Liver (tissue), 9 donors: ENCODE measurements around the gene FIP1L1. TPM values are rescaled to one million over a fixed set of nuclear protein-coding genes. Genes with fewer than 3 reads are reported as not detected.

Source experiments
- DNase-seq: peaks from one replicate; pipeline ENCODE4 v3.0.0-alpha.2; 2017; ENCODE audit warnings: low spot score
- H3K27ac ChIP-seq, 2 donors: one replicate each; pipeline ENCODE4 v1.7.0; 2013; ENCODE audit warnings: inconsistent platforms in 2 of 2, low read length in 2 of 2, control low read depth in 1 of 2, low read depth in 1 of 2, mild to moderate bottlenecking in 1 of 2
- H3K27me3 ChIP-seq, 4 donors: one replicate each; pipeline versions ENCODE4 v1.6.1 to v1.7.0; 2013; ENCODE audit warnings: low read length in 3 of 4, inconsistent platforms in 1 of 4, mild to moderate bottlenecking in 1 of 4, moderate library complexity in 1 of 4; ENCODE audit not compliant: control insufficient read depth in 4 of 4, insufficient read depth in 4 of 4
- H3K36me3 ChIP-seq, 4 donors: one replicate each; pipeline versions ENCODE4 v1.6.1 to v1.7.0; 2013; ENCODE audit warnings: low read length in 3 of 4, mild to moderate bottlenecking in 3 of 4, low read depth in 1 of 4, moderate library complexity in 1 of 4; ENCODE audit not compliant: control insufficient read depth in 4 of 4, insufficient read depth in 3 of 4
- H3K4me1 ChIP-seq, 4 donors: one replicate each; pipeline versions ENCODE4 v1.6.1 to v1.7.0; 2013; ENCODE audit warnings: low read length in 3 of 4, mild to moderate bottlenecking in 3 of 4, moderate library complexity in 1 of 4; ENCODE audit not compliant: control insufficient read depth in 4 of 4, insufficient read depth in 4 of 4
- H3K4me3 ChIP-seq, 3 donors: one replicate each; pipeline versions ENCODE4 v1.6.1 to v1.7.0; 2013; ENCODE audit warnings: low read length in 3 of 3, control low read depth in 1 of 3, low read depth in 1 of 3, mild to moderate bottlenecking in 1 of 3
- H3K9ac ChIP-seq, 2 donors: one replicate each; pipeline ENCODE4 v1.7.0; 2013; ENCODE audit warnings: low read length in 2 of 2, mild to moderate bottlenecking in 2 of 2, moderate library complexity in 2 of 2, control low read depth in 1 of 2, low read depth in 1 of 2
- H3K9me3 ChIP-seq, 4 donors: one replicate each; pipeline versions ENCODE4 v1.6.1 to v1.7.0; 2013; ENCODE audit warnings: low read length in 3 of 4; ENCODE audit not compliant: control insufficient read depth in 4 of 4
- EGR1 ChIP-seq, 2 donors: IDR thresholded peaks; 2 replicates each; pipeline ENCODE4 v1.6.1; 2016 to 2018; ENCODE audit warnings: antibody characterized with exemption in 2 of 2, low read depth in 2 of 2
- FOXA1 ChIP-seq: IDR thresholded peaks from 2 replicates; pipeline ENCODE4 v1.6.1; 2016; ENCODE audit warnings: antibody characterized with exemption
- FOXA2 ChIP-seq: IDR thresholded peaks from 2 replicates; pipeline ENCODE4 v1.6.1; 2016; ENCODE audit warnings: antibody characterized with exemption
- GABPA ChIP-seq, 2 donors: IDR thresholded peaks in 1 of 2; conservative IDR thresholded peaks in 1 of 2; 2 replicates each; pipeline ENCODE4 v1.6.1; 2016; ENCODE audit warnings: antibody characterized with exemption in 2 of 2, mild to moderate bottlenecking in 1 of 2, moderate library complexity in 1 of 2
- HNF4A ChIP-seq, 2 donors: conservative IDR thresholded peaks; 2 replicates each; pipeline ENCODE4 v1.6.1; 2016; ENCODE audit warnings: antibody characterized with exemption in 2 of 2, mild to moderate bottlenecking in 2 of 2
- JUND ChIP-seq, 2 donors: IDR thresholded peaks; 2 replicates each; pipeline ENCODE4 v1.6.1; 2016; ENCODE audit warnings: antibody characterized with exemption in 2 of 2
- RXRA ChIP-seq, 2 donors: IDR thresholded peaks; 2 replicates each; pipeline ENCODE4 v1.6.1; 2017 to 2018; ENCODE audit warnings: antibody characterized with exemption in 2 of 2, mild to moderate bottlenecking in 1 of 2
- SP1 ChIP-seq: IDR thresholded peaks from 2 replicates; pipeline ENCODE4 v1.6.1; 2018; ENCODE audit warnings: antibody characterized with exemption, mild to moderate bottlenecking
- TAF1 ChIP-seq: conservative IDR thresholded peaks from 2 replicates; pipeline ENCODE4 v1.6.1; 2016; ENCODE audit warnings: antibody characterized with exemption, mild to moderate bottlenecking
- YY1 ChIP-seq: IDR thresholded peaks from 2 replicates; pipeline ENCODE4 v1.6.1; 2016; ENCODE audit warnings: antibody characterized with exemption, mild to moderate bottlenecking
- WGBS: extraction: QIAGEN DNeasy Blood & Tissue Kit; methylation state at CpG from one replicate; pipeline ENCODE4 v1.1.7; 2013; 5-methylcytosine and 5-hydroxymethylcytosine counted together
- polyA plus RNA-seq, 2 donors: library from polyadenylated mRNA; stranded (reverse) in 1 of 2; unstranded in 1 of 2; fragments of 200-250 nt in 1 of 2; fragments of >200 nt in 1 of 2; fragmentation: Nextera tagmentation in 1 of 2; extraction: Ambion mirVana in 1 of 2; gene quantifications; one replicate each; pipeline versions ENCODE4 v1.2.1 to v1.2.3, GENCODE V29; 2013 to 2015
- total RNA-seq, 2 donors: library from RNA; depleted of rRNA; stranded (reverse); fragments of >200 nt; gene quantifications; one replicate each; pipeline ENCODE4 v1.2.3, GENCODE V29; 2014
- TF ChIP-seq, protein P1 (sequence below): IDR thresholded peaks from 2 replicates; pipeline ENCODE4 v1.6.1; 2016; ENCODE audit warnings: antibody characterized with exemption
- TF ChIP-seq, protein P2 (sequence below): IDR thresholded peaks from 2 replicates; pipeline ENCODE4 v1.6.1; 2016; ENCODE audit warnings: antibody characterized with exemption, mild to moderate bottlenecking
- TF ChIP-seq, protein P3 (sequence below): IDR thresholded peaks from 2 replicates; pipeline ENCODE4 v1.6.1; 2016; ENCODE audit warnings: antibody characterized with exemption
- TF ChIP-seq, protein P4 (sequence below): fragments of 150-350 bp; IDR thresholded peaks from 2 replicates; pipeline ENCODE4 v1.5.1; 2017; ENCODE audit warnings: improper control_type of control experiment, low read depth, low read length; ENCODE audit not compliant: missing input control
- donor health status: healthy.
- donor health status: healthy.
- donor health status: healthy.
- donor health status: healthy.
- donor health status: healthy.

Gene FIP1L1
- total and polyA plus RNA-seq, 4 donors = 12.2 to 30.3 (median 18.4) TPM

DNA sequence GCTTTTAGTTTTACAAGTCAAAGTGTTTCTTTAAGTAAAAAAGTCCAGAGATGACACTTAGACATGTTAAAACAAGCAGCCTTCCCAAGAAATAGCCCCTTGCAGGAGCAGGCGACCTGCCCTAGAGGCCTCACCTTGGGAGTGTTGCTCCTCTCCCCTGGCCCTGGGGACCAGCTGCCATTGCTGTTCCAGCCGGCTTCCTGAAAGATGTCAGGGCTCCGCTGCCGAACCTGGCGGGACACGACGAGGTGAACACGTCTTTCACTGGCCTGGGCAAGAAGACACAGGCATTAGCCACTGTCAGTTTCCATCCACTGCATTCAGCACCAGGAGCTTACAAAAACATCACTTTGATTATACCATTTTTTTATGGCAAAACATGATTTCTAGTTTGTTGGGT lies 104.1 kb downstream of the FIP1L1 start:
- TF ChIP-seq YY1 (no peak), JUND (IDR thresholded peaks at IDR 0.05) (no peak), SP1 (no peak), HNF4A (conservative IDR thresholded peaks at IDR 0.05) (no peak), EGR1 (IDR thresholded peaks at IDR 0.05; ENCODE audit: low read depth in 2 of 2) (no peak), RXRA (IDR thresholded peaks at IDR 0.05) (no peak), FOXA1 (no peak), TAF1 (no peak)
- TF ChIP-seq, protein P1, sequence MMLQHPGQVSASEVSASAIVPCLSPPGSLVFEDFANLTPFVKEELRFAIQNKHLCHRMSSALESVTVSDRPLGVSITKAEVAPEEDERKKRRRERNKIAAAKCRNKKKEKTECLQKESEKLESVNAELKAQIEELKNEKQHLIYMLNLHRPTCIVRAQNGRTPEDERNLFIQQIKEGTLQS = no peak
- TF ChIP-seq, protein P2, sequence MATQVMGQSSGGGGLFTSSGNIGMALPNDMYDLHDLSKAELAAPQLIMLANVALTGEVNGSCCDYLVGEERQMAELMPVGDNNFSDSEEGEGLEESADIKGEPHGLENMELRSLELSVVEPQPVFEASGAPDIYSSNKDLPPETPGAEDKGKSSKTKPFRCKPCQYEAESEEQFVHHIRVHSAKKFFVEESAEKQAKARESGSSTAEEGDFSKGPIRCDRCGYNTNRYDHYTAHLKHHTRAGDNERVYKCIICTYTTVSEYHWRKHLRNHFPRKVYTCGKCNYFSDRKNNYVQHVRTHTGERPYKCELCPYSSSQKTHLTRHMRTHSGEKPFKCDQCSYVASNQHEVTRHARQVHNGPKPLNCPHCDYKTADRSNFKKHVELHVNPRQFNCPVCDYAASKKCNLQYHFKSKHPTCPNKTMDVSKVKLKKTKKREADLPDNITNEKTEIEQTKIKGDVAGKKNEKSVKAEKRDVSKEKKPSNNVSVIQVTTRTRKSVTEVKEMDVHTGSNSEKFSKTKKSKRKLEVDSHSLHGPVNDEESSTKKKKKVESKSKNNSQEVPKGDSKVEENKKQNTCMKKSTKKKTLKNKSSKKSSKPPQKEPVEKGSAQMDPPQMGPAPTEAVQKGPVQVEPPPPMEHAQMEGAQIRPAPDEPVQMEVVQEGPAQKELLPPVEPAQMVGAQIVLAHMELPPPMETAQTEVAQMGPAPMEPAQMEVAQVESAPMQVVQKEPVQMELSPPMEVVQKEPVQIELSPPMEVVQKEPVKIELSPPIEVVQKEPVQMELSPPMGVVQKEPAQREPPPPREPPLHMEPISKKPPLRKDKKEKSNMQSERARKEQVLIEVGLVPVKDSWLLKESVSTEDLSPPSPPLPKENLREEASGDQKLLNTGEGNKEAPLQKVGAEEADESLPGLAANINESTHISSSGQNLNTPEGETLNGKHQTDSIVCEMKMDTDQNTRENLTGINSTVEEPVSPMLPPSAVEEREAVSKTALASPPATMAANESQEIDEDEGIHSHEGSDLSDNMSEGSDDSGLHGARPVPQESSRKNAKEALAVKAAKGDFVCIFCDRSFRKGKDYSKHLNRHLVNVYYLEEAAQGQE = no peak
- Histone ChIP-seq H3K36me3 (peaks cover 0 to 4% (median 4%) of the 10 kb centered on the region in 4 donors), H3K9me3 (no peaks in the 10 kb centered on the region), H3K4me1 (no peaks in the 10 kb centered on the region), H3K27me3 (no peaks in the 10 kb centered on the region), H3K4me3 (no peak overlapping the region), H3K9ac (no peak overlapping the region), H3K27ac (no peak overlapping the region)
- no peak for DNase-seq
- 96% methylated on average over 8 of the region's 8 CpGs for WGBS

DNA sequence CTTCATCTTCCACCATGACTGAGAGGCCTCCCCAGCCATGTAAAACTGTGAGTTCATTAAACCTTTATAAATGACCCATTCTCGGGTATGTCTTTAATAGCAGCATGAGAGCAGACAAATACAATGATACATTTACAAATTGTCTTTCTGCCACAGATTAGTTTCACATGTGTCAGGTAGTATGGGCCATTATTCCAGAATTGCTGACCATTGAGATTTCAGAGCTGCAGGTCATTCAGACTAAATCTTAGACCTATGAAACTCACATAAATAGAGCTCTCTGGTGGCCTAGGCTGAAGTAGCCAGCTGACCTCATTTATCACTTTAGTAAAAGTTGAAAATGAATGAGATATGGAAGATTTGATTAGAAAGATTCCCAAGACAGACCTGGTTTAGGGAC lies 105.8 kb downstream of the FIP1L1 start:
- Histone ChIP-seq H3K4me3 (no peak overlapping the region), H3K27ac (no peak overlapping the region), H3K9me3 (no peaks in the 10 kb centered on the region), H3K4me1 (no peaks in the 10 kb centered on the region), H3K9ac (no peak overlapping the region), H3K36me3 (peaks cover 0 to 4% (median 2%) of the 10 kb centered on the region in 4 donors), H3K27me3 (no peaks in the 10 kb centered on the region)
- DNase-seq = no peak
- TF ChIP-seq YY1 (no peak), GABPA (IDR thresholded peaks at IDR 0.05 in 1 of 2, conservative IDR thresholded peaks at IDR 0.05 in 1 of 2) (no peak), SP1 (no peak), FOXA2 (no peak), RXRA (IDR thresholded peaks at IDR 0.05) (no peak), EGR1 (IDR thresholded peaks at IDR 0.05; ENCODE audit: low read depth in 2 of 2) (no peak), TAF1 (no peak)
- TF ChIP-seq, protein P3, sequence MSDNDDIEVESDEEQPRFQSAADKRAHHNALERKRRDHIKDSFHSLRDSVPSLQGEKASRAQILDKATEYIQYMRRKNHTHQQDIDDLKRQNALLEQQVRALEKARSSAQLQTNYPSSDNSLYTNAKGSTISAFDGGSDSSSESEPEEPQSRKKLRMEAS = no peak
- WGBS = 98% methylated on average over 1 of the region's 1 CpG

- Histone ChIP-seq H3K4me1 (no peaks in the 10 kb centered on the region), H3K9ac (no peak overlapping the region), H3K27ac (no peak overlapping the region), H3K27me3 (no peaks in the 10 kb centered on the region), H3K4me3 (no peak overlapping the region), H3K9me3 (no peaks in the 10 kb centered on the region), H3K36me3 (peaks cover 0 to 4% (median 2%) of the 10 kb centered on the region in 4 donors)
- TF ChIP-seq EGR1 (IDR thresholded peaks at IDR 0.05; ENCODE audit: low read depth in 2 of 2) (no peak), HNF4A (conservative IDR thresholded peaks at IDR 0.05) (no peak), YY1 (no peak), RXRA (IDR thresholded peaks at IDR 0.05) (no peak)
- TF ChIP-seq, protein P4, sequence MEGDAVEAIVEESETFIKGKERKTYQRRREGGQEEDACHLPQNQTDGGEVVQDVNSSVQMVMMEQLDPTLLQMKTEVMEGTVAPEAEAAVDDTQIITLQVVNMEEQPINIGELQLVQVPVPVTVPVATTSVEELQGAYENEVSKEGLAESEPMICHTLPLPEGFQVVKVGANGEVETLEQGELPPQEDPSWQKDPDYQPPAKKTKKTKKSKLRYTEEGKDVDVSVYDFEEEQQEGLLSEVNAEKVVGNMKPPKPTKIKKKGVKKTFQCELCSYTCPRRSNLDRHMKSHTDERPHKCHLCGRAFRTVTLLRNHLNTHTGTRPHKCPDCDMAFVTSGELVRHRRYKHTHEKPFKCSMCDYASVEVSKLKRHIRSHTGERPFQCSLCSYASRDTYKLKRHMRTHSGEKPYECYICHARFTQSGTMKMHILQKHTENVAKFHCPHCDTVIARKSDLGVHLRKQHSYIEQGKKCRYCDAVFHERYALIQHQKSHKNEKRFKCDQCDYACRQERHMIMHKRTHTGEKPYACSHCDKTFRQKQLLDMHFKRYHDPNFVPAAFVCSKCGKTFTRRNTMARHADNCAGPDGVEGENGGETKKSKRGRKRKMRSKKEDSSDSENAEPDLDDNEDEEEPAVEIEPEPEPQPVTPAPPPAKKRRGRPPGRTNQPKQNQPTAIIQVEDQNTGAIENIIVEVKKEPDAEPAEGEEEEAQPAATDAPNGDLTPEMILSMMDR = no peak
- WGBS = 85% methylated on average over 5 of the region's 5 CpGs
- DNase-seq = no peak
Measured at GRCh38 chr4:53484911-53485657, 107.6 kb downstream of the FIP1L1 start.
